ENCODE data around the gene BIRC6. TPM values are rescaled to one million over a fixed set of nuclear protein-coding genes. Genes with fewer than 3 reads are reported as not detected.

Gene BIRC6
- total and polyA plus RNA-seq, 2 of the 8 experiments (the other 6 are each of a cell fraction or from before 2014, with no cell fraction given): 32.5 to 69.5 TPM

GRCh38 chr2:32403782-32404181, 47.0 kb downstream of the BIRC6 start:
- TF ChIP-seq SIX5 (IDR thresholded peaks at IDR 0.05; ENCODE audit: low read depth, low read length): no peak
- no peak for TF ChIP-seq RAD21 (IDR thresholded peaks at IDR 0.05 in 1 of 2, conservative IDR thresholded peaks at IDR 0.05 in 1 of 2; ENCODE audit: low read depth in 2 of 2, low read length in 2 of 2)
- no peak for TF ChIP-seq POLR2AphosphoS5 (IDR thresholded peaks at IDR 0.05; ENCODE audit: low read depth, low read length)
- no peak for TF ChIP-seq TAF1 (IDR thresholded peaks at IDR 0.05; ENCODE audit: low read depth, low read length)
- no peak for TF ChIP-seq BRCA1 (IDR thresholded peaks at IDR 0.05; ENCODE audit: low read depth, low read length)
- no peak for TF ChIP-seq MAFK (IDR thresholded peaks at IDR 0.05; ENCODE audit: low read depth, low read length)
- TF ChIP-seq USF2 (IDR thresholded peaks at IDR 0.05; ENCODE audit: low read length): no peak
- no peak for TF ChIP-seq JUND (IDR thresholded peaks at IDR 0.05; ENCODE audit: low read length)
- no peak for TF ChIP-seq NANOG (IDR thresholded peaks at IDR 0.05; ENCODE audit: insufficient read depth, low read depth, low read length, poor library complexity, severe bottlenecking)
- TF ChIP-seq GABPA (IDR thresholded peaks at IDR 0.05; ENCODE audit: borderline replicate concordance, insufficient read depth, low read length): no peak
- no peak for TF ChIP-seq RBBP5 (IDR thresholded peaks at IDR 0.05; ENCODE audit: borderline replicate concordance, low read depth, low read length)
- TF ChIP-seq CREB1 (IDR thresholded peaks at IDR 0.05): no peak
- no peak for TF ChIP-seq ZNF274 (IDR thresholded peaks at IDR 0.05; ENCODE audit: borderline replicate concordance, extremely low read depth, low read length)
- no peaks in the 10 kb centered on the region for H3K79me1 ChIP-seq (ENCODE audit: low read depth, low read length)
- WGBS, 2 experiments (ENCODE audit: extremely low coverage in 1 of 2, insufficient coverage in 1 of 2, insufficient read length in 1 of 2, insufficient replicate concordance in 2 of 2, low coverage in 1 of 2, low lambda C conversion rate in 2 of 2, missing lambda C conversion rate in 1 of 2): 87% methylated on average over 4 of the region's 5 CpGs; no CpG with 5 or more reads in 1 of the 2 experiments

More at GRCh38 chr2:32403782-32404181, 47.0 kb downstream of the BIRC6 start:
- Histone ChIP-seq H3K79me2 (ENCODE audit: control insufficient read depth in 1 of 2, insufficient read depth in 2 of 2, low read length in 2 of 2) (no peaks in the 10 kb centered on the region), H3K27ac (ENCODE audit: low read depth, low read length) (no peak overlapping the region), H3K4me3 (ENCODE audit: extremely low read depth in 1 of 4, insufficient read depth in 2 of 4, low read depth in 3 of 4, low read length in 4 of 4) (no peak overlapping the region), H3K9ac (replicated peaks in 1 of 4; ENCODE audit: extremely low read depth in 1 of 4, low read depth in 3 of 4, low read length in 3 of 4) (no peak overlapping the region), H3K23ac (ENCODE audit: insufficient read length) (no peak overlapping the region), H2BK120ac (replicated peaks; ENCODE audit: low read depth, low read length) (no peak overlapping the region), H2BK12ac (ENCODE audit: low read depth, low read length) (no peak overlapping the region), H3K27me3 (replicated peaks in 1 of 4; ENCODE audit: control insufficient read depth in 3 of 4, extremely low read depth in 1 of 4, insufficient read depth in 3 of 4, low read length in 3 of 4) (no peaks in the 10 kb centered on the region), H3K4me1 (replicated peaks in 1 of 4; ENCODE audit: control insufficient read depth in 3 of 4, insufficient read depth in 4 of 4, low read length in 3 of 4) (no peaks in the 10 kb centered on the region), H3K23me2 (ENCODE audit: low read depth, low read length) (no peaks in the 10 kb centered on the region), H2AFZ (ENCODE audit: low read length) (no peak overlapping the region), H3K9me3 (ENCODE audit: insufficient read depth in 2 of 2, low read depth in 1 of 2, low read length in 1 of 2) (no peaks in the 10 kb centered on the region), H3K56ac (replicated peaks; ENCODE audit: insufficient read length, low read depth, low read length) (no peak overlapping the region), H4K8ac (ENCODE audit: extremely low read depth, insufficient read depth, low read length) (no peak overlapping the region), H3K4ac (replicated peaks; ENCODE audit: insufficient read length, low read depth, low read length) (no peak overlapping the region), H2BK5ac (ENCODE audit: low read depth, low read length) (no peak overlapping the region), H3K4me2 (ENCODE audit: insufficient read depth in 1 of 2, low read depth in 2 of 2, low read length in 2 of 2) (no peak overlapping the region), H3K14ac (ENCODE audit: insufficient read length) (no peak overlapping the region), H2BK15ac (ENCODE audit: low read length) (no peak overlapping the region), H4K91ac (replicated peaks; ENCODE audit: insufficient read length, low read length) (no peak overlapping the region), H3K18ac (ENCODE audit: extremely low read depth, low read length) (no peak overlapping the region), H2AK5ac (ENCODE audit: low read depth, low read length) (no peak overlapping the region), H3K36me3 (ENCODE audit: control insufficient read depth in 2 of 4, insufficient read depth in 4 of 4, low read length in 3 of 4) (peaks cover 0 to 28% (median 5%) of the 10 kb centered on the region in 4 experiments; a peak in 3 of 8 replicates), H4K20me1 (replicated peaks in 1 of 2; ENCODE audit: control insufficient read depth in 1 of 2, insufficient read depth in 2 of 2, low read length in 2 of 2) (no peaks in the 10 kb centered on the region), H4K5ac (ENCODE audit: insufficient read length, low read depth, low read length) (no peak overlapping the region), H2BK20ac (ENCODE audit: low read length) (no peak overlapping the region)
- FAIRE-seq (no peak), DNase-seq (ENCODE audit: low read depth in 1 of 2, low spot score in 2 of 2) (no peak)
- CTCF ChIA-PET (ENCODE audit: partially characterized antibody): no interaction called here
- POLR2A ChIA-PET (ENCODE audit: partially characterized antibody): no interaction called here

Measured in H1 (cell line).